Ecto neural progenitor cell (in vitro differentiated cells): ENCODE measurements around the gene GRAMD4.
"Not testable (repeated sequence)": the region's sequence is repeated elsewhere in the genome, so short reads cannot be mapped to it uniquely, and the experiment has no call there.

ENCODE experiments used
- DNase-seq: peaks from one replicate; pipeline ENCODE4 v3.0.0-alpha.2; 2018; ENCODE audit warnings: low spot score

GRAMD4 gene

DNA sequence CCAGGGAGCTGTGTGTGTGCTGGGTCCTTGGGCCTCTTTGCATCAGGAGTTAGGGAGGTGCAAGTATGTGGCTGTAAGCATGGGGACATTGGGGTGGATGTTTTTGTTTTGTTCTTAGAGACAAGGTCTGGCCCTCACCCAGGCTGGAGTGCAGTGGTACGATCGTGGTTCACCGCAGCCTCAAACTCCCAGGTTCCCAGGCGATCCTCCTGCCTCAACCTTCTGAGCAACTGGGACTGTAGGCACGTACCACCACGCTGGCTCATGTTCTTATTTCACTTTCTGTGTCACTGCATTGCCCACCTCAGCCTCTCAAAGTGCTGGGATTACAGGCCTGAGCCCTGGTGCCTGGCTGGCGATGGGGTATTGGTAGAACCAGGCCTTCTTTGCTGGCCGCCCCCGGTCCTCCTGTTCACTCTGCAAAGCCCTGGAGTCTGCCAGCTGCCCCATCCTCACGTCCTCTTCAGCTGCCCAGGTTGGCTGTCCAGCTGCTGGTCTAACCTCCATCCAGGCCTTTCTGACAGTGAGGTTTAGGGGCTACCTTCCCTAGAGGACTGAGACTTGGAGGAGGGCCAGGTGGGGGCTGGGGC is 851 bp upstream of the GRAMD4 start:
- no peak for DNase-seq

- no peak for DNase-seq
These were observed 529 bp downstream of the GRAMD4 start for GRCh38 chr22:46620588-46621242.

GRCh38 chr22:46621243-46621930 is 1.2 kb downstream of the GRAMD4 start:
- not testable (repeated sequence) for DNase-seq

- DNase-seq = no peak
These were observed 1.9 kb downstream of the GRAMD4 start for GRCh38 chr22:46622081-46622521.

- DNase-seq = no peak
These were observed 5.1 kb downstream of the GRAMD4 start for GRCh38 chr22:46625113-46625842.

DNA sequence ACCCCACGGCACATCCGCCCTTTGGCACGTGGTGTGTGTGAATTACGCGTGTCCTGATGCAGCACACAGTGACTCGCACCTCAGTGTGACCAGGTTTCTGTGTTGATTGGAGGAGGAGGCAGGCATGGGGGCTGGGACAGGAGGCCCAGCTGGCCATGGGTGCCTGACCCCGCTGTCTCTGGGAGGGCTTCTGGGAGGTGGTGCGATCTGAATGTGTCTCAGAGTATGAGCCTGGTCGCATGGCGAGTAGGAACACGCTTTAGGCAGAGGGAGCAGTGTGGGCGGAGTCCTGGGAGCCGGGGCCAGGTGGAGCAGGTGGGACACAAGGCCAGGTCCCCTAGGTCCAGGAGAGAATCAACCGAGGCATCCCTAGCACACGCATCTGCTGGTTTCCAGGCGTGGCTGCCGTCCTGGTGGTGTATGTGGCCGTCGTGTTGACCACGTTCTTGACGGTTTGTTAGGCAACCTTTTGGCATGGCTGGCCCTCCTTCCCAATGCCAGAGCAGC is 5.7 kb downstream of the GRAMD4 start:
- DNase-seq = no peak

DNA sequence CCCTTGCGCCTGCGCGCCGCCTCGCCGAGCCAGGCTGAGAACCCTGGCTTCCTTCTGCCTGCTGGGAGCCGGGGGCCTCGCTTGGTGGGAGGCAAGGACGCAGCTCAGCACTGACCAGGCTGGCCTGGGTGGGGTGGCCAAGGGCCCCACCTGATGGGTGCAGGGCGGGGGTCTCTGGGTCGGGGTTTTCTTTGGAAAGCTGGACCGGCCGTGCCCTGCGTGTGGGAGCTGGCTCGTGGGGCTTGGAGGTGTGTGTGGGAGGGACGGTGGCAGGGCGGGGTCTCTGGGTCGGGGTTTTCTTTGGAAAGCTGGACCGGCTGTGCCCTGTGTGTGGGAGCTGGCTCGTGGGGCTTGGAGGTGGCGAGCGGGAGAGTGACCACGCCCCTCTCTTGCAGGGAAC is 6.2 kb downstream of the GRAMD4 start:
- no peak for DNase-seq

DNA sequence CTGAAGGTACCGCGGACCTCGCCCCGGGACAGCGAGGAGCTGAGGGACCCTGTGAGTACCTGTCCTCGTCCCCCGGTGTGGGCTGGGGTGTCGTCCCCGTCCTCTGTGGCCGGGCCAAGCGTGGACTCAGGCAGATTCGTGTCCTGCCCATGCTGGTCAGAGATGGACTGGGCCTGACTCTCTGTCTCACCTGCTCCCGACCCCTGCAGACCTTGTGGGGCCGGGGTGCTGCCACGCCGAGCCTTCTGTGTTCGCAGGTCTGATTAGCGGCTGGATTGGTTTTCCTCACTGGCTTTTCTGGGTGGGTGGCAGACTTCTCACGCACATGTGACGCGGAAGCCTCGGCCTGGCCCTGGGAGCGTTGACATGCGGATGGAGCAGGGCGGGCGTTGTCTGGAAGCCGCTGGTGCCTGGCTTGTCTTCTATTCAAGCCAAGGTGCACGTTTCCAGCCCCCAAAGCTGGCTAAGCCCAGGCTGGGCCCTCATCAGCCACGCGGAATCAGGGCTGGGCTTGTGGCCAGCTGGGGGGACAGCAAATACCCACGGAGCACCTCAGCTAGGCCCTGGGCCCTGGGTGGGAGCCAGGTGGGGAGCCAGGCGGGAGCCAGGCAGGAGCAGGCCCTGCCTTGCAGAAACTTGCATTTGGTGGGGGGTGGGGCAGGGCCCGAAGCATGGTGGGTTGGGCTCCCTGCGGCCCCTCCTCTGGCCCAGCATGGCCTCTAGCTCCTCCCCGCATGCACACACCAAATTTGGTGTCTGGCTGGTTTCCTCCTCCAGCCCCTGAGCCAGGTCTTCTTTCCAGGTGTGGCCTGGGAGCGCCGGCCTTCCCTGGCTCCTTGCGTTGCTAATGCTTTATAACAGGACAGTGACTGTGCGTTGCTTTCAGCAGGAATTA is 7.0 kb downstream of the GRAMD4 start:
- DNase-seq = no peak

- DNase-seq = no peak
These were observed 7.8 kb downstream of the GRAMD4 start for GRCh38 chr22:46627806-46628482.

- DNase-seq = no peak
These were observed 8.6 kb downstream of the GRAMD4 start for GRCh38 chr22:46628756-46629155.

GRCh38 chr22:46629291-46629690 is 9.1 kb downstream of the GRAMD4 start:
- DNase-seq = no peak

DNA sequence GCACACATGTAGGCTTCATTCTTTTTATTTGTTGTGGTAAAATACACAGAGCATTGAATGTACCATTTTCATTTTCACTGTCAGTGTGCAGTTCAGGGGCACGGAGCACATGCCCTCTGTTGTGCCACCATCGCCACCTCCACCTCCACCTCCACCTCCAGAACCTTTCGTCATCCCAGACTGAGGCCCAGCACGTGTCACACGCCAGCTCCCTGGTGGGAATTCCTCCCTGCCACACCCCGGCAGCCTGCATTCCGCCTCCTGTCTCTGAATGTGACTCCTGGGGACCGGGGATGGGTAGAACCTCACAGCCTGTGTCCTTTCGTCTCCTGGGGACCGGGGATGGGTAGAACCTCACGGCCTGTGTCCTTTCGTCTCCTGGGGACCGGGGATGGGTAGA is 10.9 kb downstream of the GRAMD4 start:
- DNase-seq = no peak

DNA sequence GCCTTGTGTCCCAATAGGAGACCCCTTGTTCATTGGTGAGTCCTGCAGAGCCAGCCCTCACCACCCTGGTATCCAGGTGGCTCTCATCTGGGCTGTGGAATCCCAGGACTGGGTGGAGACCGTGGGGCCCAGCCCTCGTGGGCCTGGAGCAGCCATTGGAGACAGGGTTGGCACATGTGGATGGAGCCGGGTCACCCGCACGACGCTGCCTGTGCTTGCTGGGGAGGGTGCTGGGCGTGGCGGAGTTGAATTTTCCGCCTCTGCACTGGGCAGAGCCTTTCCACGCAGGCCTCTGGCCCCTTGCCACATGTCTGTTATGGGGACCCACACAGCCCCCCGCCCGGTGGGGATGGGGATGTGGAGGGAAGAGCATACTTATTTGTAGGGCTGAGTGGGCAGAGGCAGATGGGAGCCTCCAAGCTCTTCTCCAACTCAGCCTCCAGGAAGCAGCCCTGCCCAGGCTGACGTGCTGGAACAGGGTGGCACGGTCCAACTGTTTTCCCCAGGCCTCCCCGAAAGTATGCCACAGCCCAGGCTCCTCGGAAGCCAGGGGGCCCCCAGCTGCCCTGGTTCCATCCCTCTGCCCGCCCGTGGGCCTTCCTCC is 12.6 kb downstream of the GRAMD4 start:
- DNase-seq = no peak

DNA sequence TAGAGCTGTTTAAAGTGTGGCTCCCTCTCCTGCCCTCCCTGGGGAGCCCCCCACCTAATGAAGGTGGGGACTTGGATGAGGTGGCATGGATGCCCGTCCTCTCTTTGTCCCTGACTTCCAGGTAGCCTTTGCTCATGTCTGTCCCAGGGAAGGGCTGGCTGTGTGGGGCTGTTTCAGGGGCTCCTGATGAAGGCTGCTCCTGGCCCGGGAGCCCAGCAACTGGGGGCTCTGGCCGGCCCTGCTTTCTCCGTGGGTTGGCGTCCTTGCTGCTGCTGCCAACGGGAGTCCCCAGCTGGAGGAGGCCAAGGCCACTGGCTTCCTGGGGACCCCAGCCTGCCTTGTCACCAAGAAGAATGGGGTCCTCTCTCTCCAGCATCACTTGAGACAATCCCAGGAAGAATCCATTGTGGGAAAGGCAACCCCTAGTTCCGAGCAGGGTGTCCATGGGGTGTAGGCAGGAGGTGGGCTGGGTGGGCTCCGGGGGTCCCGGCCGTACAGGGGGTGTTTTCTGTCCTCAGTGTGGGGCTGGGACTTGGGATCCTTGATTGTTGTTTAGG is 13.2 kb downstream of the GRAMD4 start:
- DNase-seq = no peak

DNA sequence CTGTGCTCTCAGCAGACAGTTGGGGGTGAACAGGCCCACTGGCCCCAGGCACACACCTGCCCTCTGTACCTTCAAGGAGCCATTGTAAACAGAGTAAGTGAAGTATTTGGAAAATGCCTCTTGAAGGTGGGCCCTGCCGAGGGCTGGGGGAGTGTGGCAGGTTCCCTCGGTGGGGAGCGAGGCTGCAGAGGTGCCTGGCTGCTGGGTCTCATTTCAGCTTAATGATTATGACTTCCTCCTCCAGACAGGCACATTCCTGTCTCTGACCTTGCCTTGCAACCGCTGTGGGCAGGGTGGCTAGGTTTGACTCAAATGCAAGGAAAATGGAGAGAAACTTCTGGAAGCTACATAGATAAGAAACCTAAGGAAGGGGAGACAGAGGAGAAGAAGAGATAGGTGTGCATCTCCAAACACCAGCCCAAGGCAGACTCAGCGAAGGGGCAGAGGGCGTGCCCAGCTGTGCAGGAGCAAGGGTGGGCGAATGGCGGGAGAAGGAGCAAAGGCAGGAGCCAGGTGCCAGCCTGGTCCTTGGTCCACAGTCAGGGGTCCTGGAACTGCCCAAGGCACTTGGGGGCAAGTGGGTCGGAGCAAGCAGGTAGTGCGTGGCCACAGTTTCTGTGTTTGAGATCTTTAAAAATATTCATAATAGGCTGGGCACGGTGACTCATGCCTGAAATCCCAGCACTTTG is 14.0 kb downstream of the GRAMD4 start:
- DNase-seq = no peak

- peak; percentile 87 for DNase-seq
These were observed 14.9 kb downstream of the GRAMD4 start for GRCh38 chr22:46634973-46635685.

DNA sequence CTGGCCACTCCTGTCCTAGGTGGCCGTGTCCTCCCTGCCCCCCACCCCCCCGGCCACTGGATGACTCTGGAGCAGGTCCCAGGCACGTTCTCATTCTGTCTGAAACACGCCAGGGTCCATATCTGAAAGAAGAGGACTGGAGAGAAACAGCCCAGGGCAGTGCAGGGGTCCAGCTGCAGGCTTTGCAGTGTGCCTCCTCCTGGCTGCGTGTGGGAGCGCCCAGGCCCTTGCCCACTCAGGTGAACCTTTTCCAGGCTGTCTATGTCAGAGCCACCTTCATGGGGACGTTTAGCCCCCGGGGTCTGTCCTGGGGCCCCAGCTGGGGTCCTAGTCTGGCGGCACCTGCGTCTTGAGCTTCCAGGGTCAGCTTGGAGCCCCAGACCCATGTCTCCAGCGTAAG is 15.6 kb downstream of the GRAMD4 start:
- no peak for DNase-seq

GRCh38 chr22:46636221-46637002 is 16.2 kb downstream of the GRAMD4 start:
- no peak for DNase-seq
